Stimulated activated CD4-positive, alpha-beta T cell treated with anti-CD3 and anti-CD28 coated beads, Interleukin-4, amount 100 ng/mL, for 4 hours (primary cell): ENCODE data around the gene BLM.
"Not testable (repeated sequence)": the region's sequence is repeated elsewhere in the genome, so short reads cannot be mapped to it uniquely, and the experiment has no call there.

ENCODE experiments used
- DNase-seq, 2 experiments: peaks; one replicate each; pipeline ENCODE4 v3.0.0-alpha.2; 2020

The BLM gene

GRCh38 chr15:90716976-90717821 lies at the start of gene BLM:
Gene BLM (plus strand): TSS chr15:90717346. CDS start chr15:90747393, 30,047 bp downstream.
- DNase-seq, result peak; percentile 85 to 95

GRCh38 chr15:90667755-90668345 lies 49.3 kb upstream of the BLM start:
- DNase-seq, result not testable (repeated sequence)

- DNase-seq, result not testable (repeated sequence)
Observed at GRCh38 chr15:90670631-90671030, 46.5 kb upstream of the BLM start.

GRCh38 chr15:90671216-90671615 lies 45.9 kb upstream of the BLM start:
- no peak for DNase-seq

GRCh38 chr15:90673357-90673756 lies 43.8 kb upstream of the BLM start:
- not testable (repeated sequence) for DNase-seq

GRCh38 chr15:90674476-90674875 lies 42.7 kb upstream of the BLM start:
- no peak for DNase-seq

- DNase-seq, result no peak
Observed at GRCh38 chr15:90675464-90675863, 41.7 kb upstream of the BLM start.

- DNase-seq, result no peak
Observed at GRCh38 chr15:90677807-90678790, 39.0 kb upstream of the BLM start.

GRCh38 chr15:90679959-90680358 lies 37.2 kb upstream of the BLM start:
- DNase-seq, result no peak

GRCh38 chr15:90680371-90680935 lies 36.7 kb upstream of the BLM start:
- no peak for DNase-seq

- DNase-seq, result no peak
Observed at GRCh38 chr15:90681056-90681455, 36.1 kb upstream of the BLM start.

- no peak for DNase-seq
Observed at GRCh38 chr15:90681480-90681879, 35.7 kb upstream of the BLM start.

- DNase-seq, result no peak
Observed at GRCh38 chr15:90683371-90683770, 33.8 kb upstream of the BLM start.

- no peak for DNase-seq
Observed at GRCh38 chr15:90683876-90684275, 33.3 kb upstream of the BLM start.

GRCh38 chr15:90684281-90684680 lies 32.9 kb upstream of the BLM start:
- no peak for DNase-seq

GRCh38 chr15:90685591-90686434 lies 31.3 kb upstream of the BLM start:
- no peak for DNase-seq

GRCh38 chr15:90686435-90687218 lies 30.5 kb upstream of the BLM start:
- DNase-seq, result peak in 1 of 2 experiments; percentile 7

- not testable (repeated sequence) for DNase-seq
Observed at GRCh38 chr15:90689326-90689961, 27.7 kb upstream of the BLM start.

- no peak for DNase-seq
Observed at GRCh38 chr15:90690585-90690984, 26.6 kb upstream of the BLM start.

GRCh38 chr15:90691369-90691768 lies 25.8 kb upstream of the BLM start:
- no peak for DNase-seq
